CD14-positive monocyte (primary cell): ENCODE measurements around the gene MYOM1. TPM values are rescaled to one million over a fixed set of nuclear protein-coding genes. Genes with fewer than 3 reads are reported as not detected.

Experiments used
- DNase-seq, 3 donors: peaks; one replicate each; pipeline ENCODE4 v3.0.0-alpha.2; 2011 to 2022
- H2AFZ ChIP-seq: 2 replicates; pipeline ENCODE4 v1.6.0; 2012; ENCODE audit warnings: mild to moderate bottlenecking, low read depth, low read length, inconsistent platforms; ENCODE audit not compliant: insufficient read depth, poor library complexity, severe bottlenecking
- H3K27ac ChIP-seq, 2 donors: 1 replicate in 1 of 2; 2 replicates in 1 of 2; pipeline ENCODE4 v1.5.1; 2012 to 2013; ENCODE audit warnings: low read length in 2 of 2, control low read depth in 1 of 2, inconsistent platforms in 1 of 2, low read depth in 1 of 2, mild to moderate bottlenecking in 1 of 2
- H3K27me3 ChIP-seq, 2 donors: one replicate each; pipeline versions ENCODE4 v1.6.0 to v1.6.1; 2011 to 2013; ENCODE audit warnings: low read length in 2 of 2; ENCODE audit not compliant: control insufficient read depth in 2 of 2, insufficient read depth in 2 of 2
- H3K36me3 ChIP-seq, 2 donors: replicated peaks in 1 of 2; 1 replicate in 1 of 2; 2 replicates in 1 of 2; pipeline versions ENCODE4 v1.5.1 to v1.6.1; 2012 to 2013; ENCODE audit warnings: low read length in 2 of 2, control low read depth in 1 of 2, inconsistent platforms in 1 of 2, mild to moderate bottlenecking in 1 of 2; ENCODE audit not compliant: insufficient read depth in 2 of 2, control insufficient read depth in 1 of 2
- H3K4me1 ChIP-seq, 2 donors: 1 replicate in 1 of 2; 2 replicates in 1 of 2; pipeline versions ENCODE4 v1.5.1 to v1.6.1; 2012 to 2013; ENCODE audit warnings: low read length in 2 of 2, control low read depth in 1 of 2, inconsistent platforms in 1 of 2, mild to moderate bottlenecking in 1 of 2, moderate library complexity in 1 of 2; ENCODE audit not compliant: insufficient read depth in 2 of 2, control insufficient read depth in 1 of 2
- H3K4me2 ChIP-seq: replicated peaks from 2 replicates; pipeline ENCODE3; 2012; ENCODE audit warnings: low read length, moderate library complexity, mild to moderate bottlenecking; ENCODE audit not compliant: poor library complexity, severe bottlenecking; ENCODE audit errors: extremely low read depth
- H3K4me3 ChIP-seq, 3 experiments: fragments of 200-600 bp in 1 of 3; sonication (generic) in 1 of 3; replicated peaks in 1 of 3; 1 replicate in 2 of 3; 2 replicates in 1 of 3; pipeline ENCODE4 v1.5.1; 2011 to 2013; ENCODE audit warnings: low read length in 3 of 3, mild to moderate bottlenecking in 3 of 3, control low read depth in 2 of 3, low read depth in 2 of 3, inconsistent platforms in 1 of 3, moderate library complexity in 1 of 3
- H3K79me2 ChIP-seq: 2 replicates; pipeline ENCODE4 v1.6.0; 2012; ENCODE audit warnings: mild to moderate bottlenecking, control low read depth, inconsistent platforms, low read length, moderate library complexity; ENCODE audit not compliant: insufficient read depth
- H3K9ac ChIP-seq: 2 replicates; pipeline ENCODE4 v1.6.0; 2017; ENCODE audit warnings: low read length, mild to moderate bottlenecking; ENCODE audit not compliant: insufficient read depth, poor library complexity, severe bottlenecking
- H3K9me3 ChIP-seq, 2 donors: replicated peaks in 1 of 2; 1 replicate in 1 of 2; 2 replicates in 1 of 2; pipeline versions ENCODE4 v1.5.1 to v1.6.1; 2012 to 2013; ENCODE audit warnings: low read length in 2 of 2, control low read depth in 1 of 2; ENCODE audit not compliant: control insufficient read depth in 1 of 2, insufficient read depth in 1 of 2
- H4K20me1 ChIP-seq: 2 replicates; pipeline ENCODE4 v1.6.0; 2012; ENCODE audit warnings: mild to moderate bottlenecking, low read length, control low read depth, moderate library complexity; ENCODE audit not compliant: insufficient read depth
- H3K27ac Mint-ChIP-seq, 7 donors: one replicate each; pipeline ENCODE4 v1.8.0; 2020; ENCODE audit warnings: mild to moderate bottlenecking in 7 of 7, mixed read lengths in 7 of 7, moderate library complexity in 6 of 7, inconsistent platforms in 2 of 7
- H3K27me3 Mint-ChIP-seq, 3 donors: one replicate each; pipeline ENCODE4 v1.8.0; 2021 to 2022; ENCODE audit warnings: low read depth in 3 of 3, mild to moderate bottlenecking in 3 of 3, mixed read lengths in 3 of 3, moderate library complexity in 3 of 3, inconsistent platforms in 1 of 3
- H3K36me3 Mint-ChIP-seq, 2 donors: one replicate each; pipeline ENCODE4 v1.8.0; 2020; ENCODE audit warnings: mixed read lengths in 2 of 2, inconsistent platforms in 1 of 2, mild to moderate bottlenecking in 1 of 2
- H3K4me1 Mint-ChIP-seq: one replicate; pipeline ENCODE4 v1.8.0; 2020; ENCODE audit warnings: mild to moderate bottlenecking, mixed read lengths
- H3K4me3 Mint-ChIP-seq, 2 donors: one replicate each; pipeline ENCODE4 v1.8.0; 2020; ENCODE audit warnings: mild to moderate bottlenecking in 2 of 2, mixed read lengths in 2 of 2, moderate library complexity in 1 of 2
- H3K9me3 Mint-ChIP-seq, 7 donors: one replicate each; pipeline ENCODE4 v1.8.0; 2020 to 2022; ENCODE audit warnings: mixed read lengths in 7 of 7, mild to moderate bottlenecking in 6 of 7, moderate library complexity in 6 of 7, inconsistent platforms in 2 of 7
- WGBS: methylation state at CpG from one replicate; pipeline ENCODE4 v1.1.5; 2013; ENCODE audit warnings: missing lambda C conversion rate; ENCODE audit not compliant: insufficient coverage; 5-methylcytosine and 5-hydroxymethylcytosine counted together
- intact Hi-C, 2 donors: fragments of 100-400 bp; cut with micrococcal nuclease; formaldehyde crosslinking; loops; one replicate each; pipeline versions ENCODE4 v1.15.0 to v1.15.1; 2023
- polyA plus RNA-seq, 3 donors: library from polyadenylated mRNA; depleted of rRNA in 1 of 3; unstranded in 2 of 3; stranded (reverse) in 1 of 3; fragments of 300-500 nt in 2 of 3; fragments of >200 nt in 1 of 3; fragmentation: Illumina TruSeq in 2 of 3; gene quantifications; 1 replicate in 2 of 3; 2 replicates in 1 of 3; pipeline ENCODE4 v1.2.3, GENCODE V29; 2012 to 2021
- TF ChIP-seq, protein P1 (sequence below): fragments of 200-600 bp; IDR thresholded peaks from one replicate; pipeline ENCODE4 v1.8.0; 2022; ENCODE audit warnings: antibody characterized with exemption, mild to moderate bottlenecking

The MYOM1 gene
- polyA plus RNA-seq, 3 donors, result 0.05 to 0.95 (median 0.22) TPM

GRCh38 chr18:3083766-3084165 lies 136.0 kb downstream of the MYOM1 start:
- H3K27ac Mint-ChIP-seq, result no peak overlapping the region

DNA sequence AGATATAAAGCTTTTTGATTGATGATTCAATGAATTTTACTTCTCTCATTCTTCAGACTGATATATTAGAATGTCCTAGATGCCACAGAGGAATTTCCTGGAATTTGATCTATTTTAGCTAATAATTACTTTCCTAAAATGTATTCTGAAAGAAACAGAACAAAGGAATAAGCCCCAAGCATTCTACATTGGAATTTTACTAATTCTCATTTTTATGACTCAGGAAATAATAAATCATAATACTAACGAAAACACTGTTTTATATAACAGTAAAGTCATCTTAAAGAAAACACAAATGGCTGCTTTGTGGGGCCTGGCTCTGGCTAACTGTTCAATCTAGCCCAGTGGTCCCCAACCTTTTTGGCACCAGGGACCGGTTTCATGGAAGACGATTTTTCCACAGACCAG lies 138.2 kb downstream of the MYOM1 start:
- Mint-ChIP-seq H3K9me3 (no peaks in the 10 kb centered on the region), H3K4me1 (no peaks in the 10 kb centered on the region), H3K27ac (no peak overlapping the region), H3K4me3 (no peak overlapping the region), H3K36me3 (no peaks in the 10 kb centered on the region), H3K27me3 (peaks cover 0 to 7% (median 0%) of the 10 kb centered on the region in 3 donors)
- Histone ChIP-seq H3K4me2 (no peak overlapping the region), H3K9ac (no peak overlapping the region), H3K79me2 (no peaks in the 10 kb centered on the region), H3K27me3 (no peaks in the 10 kb centered on the region), H4K20me1 (no peaks in the 10 kb centered on the region), H3K36me3 (no peaks in the 10 kb centered on the region), H2AFZ (no peak overlapping the region), H3K4me3 (no peak overlapping the region), H3K4me1 (no peaks in the 10 kb centered on the region), H3K27ac (no peak overlapping the region), H3K9me3 (no peaks in the 10 kb centered on the region)
- DNase-seq, result no peak
- TF ChIP-seq, protein P1, sequence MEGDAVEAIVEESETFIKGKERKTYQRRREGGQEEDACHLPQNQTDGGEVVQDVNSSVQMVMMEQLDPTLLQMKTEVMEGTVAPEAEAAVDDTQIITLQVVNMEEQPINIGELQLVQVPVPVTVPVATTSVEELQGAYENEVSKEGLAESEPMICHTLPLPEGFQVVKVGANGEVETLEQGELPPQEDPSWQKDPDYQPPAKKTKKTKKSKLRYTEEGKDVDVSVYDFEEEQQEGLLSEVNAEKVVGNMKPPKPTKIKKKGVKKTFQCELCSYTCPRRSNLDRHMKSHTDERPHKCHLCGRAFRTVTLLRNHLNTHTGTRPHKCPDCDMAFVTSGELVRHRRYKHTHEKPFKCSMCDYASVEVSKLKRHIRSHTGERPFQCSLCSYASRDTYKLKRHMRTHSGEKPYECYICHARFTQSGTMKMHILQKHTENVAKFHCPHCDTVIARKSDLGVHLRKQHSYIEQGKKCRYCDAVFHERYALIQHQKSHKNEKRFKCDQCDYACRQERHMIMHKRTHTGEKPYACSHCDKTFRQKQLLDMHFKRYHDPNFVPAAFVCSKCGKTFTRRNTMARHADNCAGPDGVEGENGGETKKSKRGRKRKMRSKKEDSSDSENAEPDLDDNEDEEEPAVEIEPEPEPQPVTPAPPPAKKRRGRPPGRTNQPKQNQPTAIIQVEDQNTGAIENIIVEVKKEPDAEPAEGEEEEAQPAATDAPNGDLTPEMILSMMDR, result no peak
- 100% methylated on average over 1 of the region's 3 CpGs for WGBS
- intact Hi-C loops, result no loop called here

More at GRCh38 chr18:3083766-3084165, 136.0 kb downstream of the MYOM1 start:
- Histone ChIP-seq H3K27ac (no peak overlapping the region), H3K79me2 (no peaks in the 10 kb centered on the region), H3K9ac (no peak overlapping the region), H3K4me1 (no peaks in the 10 kb centered on the region), H2AFZ (no peak overlapping the region), H4K20me1 (no peaks in the 10 kb centered on the region), H3K36me3 (no peaks in the 10 kb centered on the region), H3K9me3 (no peaks in the 10 kb centered on the region), H3K27me3 (no peaks in the 10 kb centered on the region), H3K4me3 (no peak overlapping the region), H3K4me2 (no peak overlapping the region)
- DNase-seq, result no peak
- Mint-ChIP-seq H3K4me3 (no peak overlapping the region), H3K36me3 (no peaks in the 10 kb centered on the region), H3K9me3 (no peaks in the 10 kb centered on the region), H3K4me1 (no peaks in the 10 kb centered on the region), H3K27me3 (peaks cover 0 to 3% (median 0%) of the 10 kb centered on the region in 3 donors)
- intact Hi-C loops, result no loop called here
- TF ChIP-seq, protein P1, result no peak
- no CpG with 5 or more reads among the region's 3 CpGs for WGBS
